Lower leg skin (tissue), 3 donors: ENCODE data around the gene KRT80.

Experiments
- POLR2A ChIP-seq, 2 donors: fragments of 450-650 bp; IDR thresholded peaks; one replicate each; pipeline ENCODE4 v1.6.1; 2016 to 2017; ENCODE audit warnings: antibody characterized with exemption in 2 of 2, mild to moderate bottlenecking in 1 of 2, moderate library complexity in 1 of 2
- TF ChIP-seq, protein P1 (sequence below), 3 donors: fragments of 450-650 bp; IDR thresholded peaks; one replicate each; pipeline ENCODE4 v1.5.1; 2016; ENCODE audit warnings: antibody characterized with exemption in 3 of 3, mild to moderate bottlenecking in 3 of 3, moderate library complexity in 2 of 3

DNA sequence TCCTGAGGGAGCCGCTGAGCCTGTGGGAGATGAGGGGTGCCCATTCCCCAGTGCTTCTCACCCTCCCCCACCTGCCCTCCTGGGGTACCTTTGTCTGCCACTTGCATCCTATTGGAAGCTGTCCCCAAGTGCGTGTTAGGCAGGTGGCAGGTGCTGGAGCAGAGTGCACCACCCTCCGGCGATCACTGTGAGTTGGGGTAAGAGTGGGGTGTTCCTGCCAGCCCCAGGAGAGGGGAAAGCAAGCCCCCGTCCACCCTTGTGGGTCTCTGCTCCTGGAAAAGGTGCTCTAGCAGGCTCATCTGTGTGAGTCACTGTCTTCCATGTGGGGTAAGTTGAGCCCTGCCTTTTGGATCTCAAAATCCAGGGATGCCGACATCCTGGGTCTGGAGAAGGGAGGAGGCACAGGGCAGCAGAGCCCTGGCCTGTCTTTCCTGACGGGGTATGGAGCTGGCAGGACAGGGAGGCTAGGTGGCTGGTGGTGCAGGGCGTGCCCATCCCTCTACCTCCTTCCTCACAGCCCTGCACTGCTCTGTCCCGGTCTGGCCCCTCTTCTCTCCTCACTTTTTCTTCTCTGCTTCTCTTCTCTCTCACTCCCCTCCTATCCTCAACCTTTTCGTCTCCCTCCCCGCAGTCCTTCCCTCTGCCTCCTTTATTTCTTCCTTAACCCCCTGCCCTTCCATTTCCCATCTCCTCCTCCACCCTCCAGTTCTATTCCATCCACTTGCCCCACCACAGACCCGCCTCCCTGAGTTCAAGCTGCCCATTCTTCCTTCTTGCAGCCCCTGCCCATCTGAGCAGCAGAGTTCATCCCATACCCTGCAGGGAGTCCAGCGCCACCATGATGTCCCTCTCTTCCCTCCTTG, 21.1 kb upstream of the KRT80 start:
- TF ChIP-seq POLR2A (IDR thresholded peaks at IDR 0.05), result no peak
- TF ChIP-seq, protein P1, sequence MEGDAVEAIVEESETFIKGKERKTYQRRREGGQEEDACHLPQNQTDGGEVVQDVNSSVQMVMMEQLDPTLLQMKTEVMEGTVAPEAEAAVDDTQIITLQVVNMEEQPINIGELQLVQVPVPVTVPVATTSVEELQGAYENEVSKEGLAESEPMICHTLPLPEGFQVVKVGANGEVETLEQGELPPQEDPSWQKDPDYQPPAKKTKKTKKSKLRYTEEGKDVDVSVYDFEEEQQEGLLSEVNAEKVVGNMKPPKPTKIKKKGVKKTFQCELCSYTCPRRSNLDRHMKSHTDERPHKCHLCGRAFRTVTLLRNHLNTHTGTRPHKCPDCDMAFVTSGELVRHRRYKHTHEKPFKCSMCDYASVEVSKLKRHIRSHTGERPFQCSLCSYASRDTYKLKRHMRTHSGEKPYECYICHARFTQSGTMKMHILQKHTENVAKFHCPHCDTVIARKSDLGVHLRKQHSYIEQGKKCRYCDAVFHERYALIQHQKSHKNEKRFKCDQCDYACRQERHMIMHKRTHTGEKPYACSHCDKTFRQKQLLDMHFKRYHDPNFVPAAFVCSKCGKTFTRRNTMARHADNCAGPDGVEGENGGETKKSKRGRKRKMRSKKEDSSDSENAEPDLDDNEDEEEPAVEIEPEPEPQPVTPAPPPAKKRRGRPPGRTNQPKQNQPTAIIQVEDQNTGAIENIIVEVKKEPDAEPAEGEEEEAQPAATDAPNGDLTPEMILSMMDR (IDR thresholded peaks at IDR 0.05), result no peak
